ENCODE measurements around the gene BICRA.

Gene BICRA

DNA sequence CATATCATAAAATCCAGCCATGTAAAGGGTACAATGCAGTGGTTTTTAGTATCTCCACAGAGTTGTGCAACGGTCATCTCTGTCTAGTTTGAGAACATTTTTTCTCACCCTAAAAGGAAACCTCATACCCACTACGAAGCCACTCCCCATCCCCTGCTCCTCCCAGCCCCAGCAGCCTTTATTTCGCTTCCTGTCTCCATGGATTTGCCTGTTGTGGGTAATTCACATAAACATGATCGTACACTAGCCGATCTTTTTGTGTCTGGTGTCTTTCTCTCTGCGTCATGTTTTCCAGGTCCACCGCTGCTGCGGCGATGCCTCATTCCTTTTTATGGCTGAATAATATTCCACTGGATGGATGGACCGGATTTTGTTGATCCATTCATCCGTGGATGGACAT is 28.6 kb downstream of the BICRA start:
- no peaks in the 10 kb centered on the region for H3K36me3 ChIP-seq (ENCODE audit: insufficient read depth, low read depth, low read length)
- no peaks in the 10 kb centered on the region for H3K27me3 ChIP-seq (ENCODE audit: insufficient read depth, low read length)
- no peak overlapping the region for H3K4me3 ChIP-seq (ENCODE audit: low read length)
- H3K9me3 ChIP-seq (ENCODE audit: insufficient read depth, low read depth, low read length): no peaks in the 10 kb centered on the region
- H3K4me1 ChIP-seq (ENCODE audit: insufficient read depth, low read length): no peaks in the 10 kb centered on the region
- H3K27ac ChIP-seq (ENCODE audit: low read length): no peak overlapping the region
- H3K9ac ChIP-seq (ENCODE audit: low read depth, low read length): no peak overlapping the region

DNA sequence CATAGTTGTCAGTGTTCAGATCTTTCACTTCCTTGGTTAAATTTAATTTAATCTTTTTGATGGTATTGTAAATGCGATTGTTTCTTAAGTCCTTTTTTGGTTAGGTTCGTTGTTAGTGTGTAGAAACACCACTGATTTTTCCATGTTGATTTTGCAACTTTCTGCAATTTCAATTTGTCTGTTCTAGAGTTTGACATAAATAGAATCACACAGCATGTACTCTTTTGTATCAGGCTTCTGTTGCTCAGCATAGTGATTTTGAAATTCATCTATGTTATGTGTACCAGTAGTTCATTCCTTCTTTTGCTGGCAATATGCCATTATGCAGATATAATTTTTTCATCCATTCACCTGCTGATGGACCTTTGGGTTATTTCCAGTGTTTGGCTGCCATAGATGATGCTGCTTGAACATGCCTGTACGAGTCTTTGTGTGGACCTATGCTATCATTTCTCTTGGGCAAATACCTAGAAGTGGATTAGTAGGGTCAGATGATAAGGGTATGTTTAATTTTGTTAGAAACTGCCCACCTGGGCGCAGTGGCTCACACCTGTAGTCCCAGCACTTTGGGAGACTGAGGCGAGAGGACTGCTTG is 33.1 kb downstream of the BICRA start:
- Histone ChIP-seq H3K27me3 (ENCODE audit: insufficient read depth, low read length) (no peaks in the 10 kb centered on the region), H3K4me3 (ENCODE audit: low read length) (no peak overlapping the region), H3K9me3 (ENCODE audit: insufficient read depth, low read depth, low read length) (no peaks in the 10 kb centered on the region), H3K4me1 (ENCODE audit: insufficient read depth, low read length) (no peaks in the 10 kb centered on the region), H3K9ac (ENCODE audit: low read depth, low read length) (no peak overlapping the region), H3K27ac (ENCODE audit: low read length) (no peak overlapping the region), H3K36me3 (ENCODE audit: insufficient read depth, low read depth, low read length) (peaks cover 8% of the 10 kb centered on the region)

DNA sequence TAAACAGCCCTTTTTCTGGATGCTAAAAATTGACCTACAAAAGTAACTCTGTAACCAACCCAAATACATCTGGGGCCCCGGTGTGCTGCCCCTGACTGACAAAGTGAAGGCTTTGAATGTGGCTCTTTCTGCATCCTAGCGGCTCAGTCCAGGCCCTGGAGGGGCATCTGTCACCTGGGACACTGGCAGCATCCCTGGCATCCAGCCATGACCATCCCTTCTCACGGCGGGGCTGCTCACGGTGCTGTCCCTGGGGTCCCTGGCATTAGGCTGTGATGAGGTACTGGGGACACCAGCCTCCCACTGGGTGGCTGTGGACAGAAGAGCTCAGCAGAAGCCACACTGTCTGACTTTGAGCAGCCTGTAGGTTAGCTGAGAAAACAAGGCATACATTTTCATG is 34.3 kb downstream of the BICRA start:
- Histone ChIP-seq H3K27me3 (ENCODE audit: insufficient read depth, low read length) (no peaks in the 10 kb centered on the region), H3K9ac (ENCODE audit: low read depth, low read length) (no peak overlapping the region), H3K4me3 (ENCODE audit: low read length) (no peak overlapping the region), H3K4me1 (ENCODE audit: insufficient read depth, low read length) (peaks cover 9% of the 10 kb centered on the region), H3K36me3 (ENCODE audit: insufficient read depth, low read depth, low read length) (peaks cover 9% of the 10 kb centered on the region), H3K9me3 (ENCODE audit: insufficient read depth, low read depth, low read length) (no peaks in the 10 kb centered on the region), H3K27ac (ENCODE audit: low read length) (no peak overlapping the region)

DNA sequence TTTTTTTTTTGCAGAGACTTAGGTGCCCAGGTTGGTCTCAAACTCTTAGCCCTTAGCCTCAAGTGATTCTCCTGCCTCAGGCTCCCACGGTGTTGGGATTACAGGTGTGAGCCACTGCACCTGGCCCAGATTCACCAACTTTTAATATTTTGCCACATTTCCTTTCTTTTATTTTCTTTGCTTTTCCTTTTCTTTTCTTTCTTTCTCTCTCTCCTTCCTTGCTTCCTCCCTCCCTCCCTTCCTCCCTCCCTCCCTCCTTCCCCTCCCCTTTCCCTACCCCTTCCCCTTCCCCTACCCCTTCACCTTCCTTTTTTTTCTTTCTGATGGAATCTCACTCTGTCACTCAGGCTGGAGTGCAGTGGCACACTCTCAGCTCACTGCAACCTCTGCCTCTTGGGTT is 35.3 kb downstream of the BICRA start:
- Histone ChIP-seq H3K27me3 (ENCODE audit: insufficient read depth, low read length) (no peaks in the 10 kb centered on the region), H3K27ac (ENCODE audit: low read length) (no peak overlapping the region), H3K36me3 (ENCODE audit: insufficient read depth, low read depth, low read length) (peaks cover 9% of the 10 kb centered on the region), H3K9me3 (ENCODE audit: insufficient read depth, low read depth, low read length) (peaks cover under 1% of the 10 kb centered on the region; the same call in 1 of the 2 replicates), H3K4me1 (ENCODE audit: insufficient read depth, low read length) (peaks cover 10% of the 10 kb centered on the region), H3K9ac (ENCODE audit: low read depth, low read length) (no peak overlapping the region), H3K4me3 (ENCODE audit: low read length) (no peak overlapping the region)

DNA sequence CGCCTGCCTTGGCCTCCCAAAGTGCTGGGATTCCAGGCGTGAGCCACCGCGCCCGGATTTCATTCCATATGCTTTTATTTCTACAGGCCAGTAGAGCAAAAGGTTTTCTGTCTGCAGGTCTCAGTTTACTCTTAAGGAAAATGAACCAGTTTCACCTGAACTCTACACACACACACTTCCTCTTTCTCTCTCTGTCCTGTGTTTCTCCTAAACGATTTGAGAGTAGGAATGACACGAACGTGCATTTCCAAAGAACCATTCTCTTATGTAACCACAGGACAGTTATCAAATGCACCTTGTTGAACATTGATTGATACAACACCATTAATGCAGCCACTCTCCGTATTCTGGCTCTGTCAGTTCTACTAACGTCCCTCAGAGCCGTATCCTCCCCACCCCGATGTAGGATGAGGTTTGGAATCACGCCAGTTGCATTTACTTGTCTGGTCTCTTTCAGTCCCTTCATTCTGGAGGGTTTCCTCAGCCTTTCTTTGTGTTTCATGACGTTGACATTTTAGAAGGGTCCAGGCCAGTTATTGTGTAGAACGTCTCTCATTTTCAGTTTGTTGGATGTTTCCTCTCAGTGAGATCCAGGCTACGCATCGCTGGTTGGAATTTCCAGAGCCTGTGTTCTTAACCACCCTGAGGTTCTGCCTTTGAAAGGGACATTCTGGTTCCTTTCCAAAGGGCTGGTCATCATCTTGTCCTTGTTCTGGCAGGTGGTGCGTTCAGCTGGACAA is 36.0 kb downstream of the BICRA start:
- no peak overlapping the region for H3K9ac ChIP-seq (ENCODE audit: low read depth, low read length)
- no peak overlapping the region for H3K27ac ChIP-seq (ENCODE audit: low read length)
- H3K27me3 ChIP-seq (ENCODE audit: insufficient read depth, low read length): no peaks in the 10 kb centered on the region
- peaks cover 9% of the 10 kb centered on the region for H3K36me3 ChIP-seq (ENCODE audit: insufficient read depth, low read depth, low read length)
- peaks cover 6% of the 10 kb centered on the region for H3K9me3 ChIP-seq (ENCODE audit: insufficient read depth, low read depth, low read length)
- H3K4me1 ChIP-seq (ENCODE audit: insufficient read depth, low read length): peaks cover 10% of the 10 kb centered on the region
- no peak overlapping the region for H3K4me3 ChIP-seq (ENCODE audit: low read length)

DNA sequence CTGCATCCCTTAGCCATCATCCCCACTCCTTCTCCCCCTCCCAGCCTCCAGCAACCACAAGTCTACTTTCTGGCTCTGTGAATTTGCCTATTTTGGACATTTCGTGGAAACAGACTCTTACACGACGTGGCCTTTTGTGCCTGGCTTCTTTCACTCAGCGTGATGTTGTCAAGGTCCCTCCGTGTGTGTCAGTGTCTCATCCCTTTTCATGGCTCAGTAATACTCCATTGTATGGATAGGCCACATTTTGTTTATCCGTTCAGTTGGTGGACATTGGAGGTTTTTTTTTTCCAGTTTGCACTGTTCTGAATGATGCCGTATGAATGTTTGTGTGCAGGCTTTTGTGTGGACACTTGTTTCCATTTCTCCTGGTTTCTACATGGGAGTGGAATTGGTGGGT is 38.0 kb downstream of the BICRA start:
- Histone ChIP-seq H3K4me3 (ENCODE audit: low read length) (no peak overlapping the region), H3K36me3 (ENCODE audit: insufficient read depth, low read depth, low read length) (peaks cover 9% of the 10 kb centered on the region), H3K9me3 (ENCODE audit: insufficient read depth, low read depth, low read length) (peaks cover 6% of the 10 kb centered on the region), H3K27me3 (ENCODE audit: insufficient read depth, low read length) (no peaks in the 10 kb centered on the region), H3K4me1 (ENCODE audit: insufficient read depth, low read length) (peaks cover 10% of the 10 kb centered on the region), H3K9ac (ENCODE audit: low read depth, low read length) (no peak overlapping the region), H3K27ac (ENCODE audit: low read length) (no peak overlapping the region)

DNA sequence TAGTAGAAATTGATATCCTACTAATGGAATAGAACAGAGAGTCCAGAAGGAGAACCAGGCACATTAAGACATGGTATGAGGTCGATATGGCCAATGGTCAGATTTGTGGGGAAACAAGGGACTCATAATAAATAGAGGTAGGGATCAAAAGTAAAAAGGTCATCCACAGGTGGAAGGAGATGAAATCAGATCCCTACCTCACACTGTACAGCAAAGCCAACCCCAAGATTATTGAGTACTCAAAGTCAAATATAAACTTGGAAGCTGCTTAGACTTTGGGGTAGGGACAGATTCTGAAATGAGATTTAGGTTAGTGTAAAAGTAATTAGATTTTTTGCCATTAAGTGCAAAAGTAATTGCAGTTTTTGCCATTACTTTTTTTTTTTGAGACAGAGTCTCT is 40.7 kb downstream of the BICRA start:
- H3K27ac ChIP-seq (ENCODE audit: low read length): no peak overlapping the region

DNA sequence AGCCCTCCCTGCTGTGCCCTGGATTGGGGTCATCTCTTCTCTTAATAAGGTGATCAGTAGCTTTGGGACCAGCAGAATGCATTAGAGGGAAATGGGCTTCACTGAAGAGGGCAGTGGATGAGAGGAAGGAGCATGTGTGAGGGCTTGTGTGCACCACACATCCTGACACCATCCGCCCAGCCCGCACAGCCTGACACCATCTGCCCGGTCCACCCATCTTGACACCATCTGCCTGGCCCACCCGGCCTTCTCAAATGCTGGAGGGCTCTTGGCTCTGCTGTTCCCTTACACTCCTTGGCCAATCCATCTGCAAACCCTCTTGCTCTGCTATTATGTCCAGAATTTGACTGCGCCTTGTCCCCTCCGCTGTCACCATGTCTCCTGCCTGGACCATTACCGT is 41.8 kb downstream of the BICRA start:
- H3K27me3 ChIP-seq (ENCODE audit: insufficient read depth, low read length): no peaks in the 10 kb centered on the region
- no peak overlapping the region for H3K4me3 ChIP-seq (ENCODE audit: low read length)
- peaks cover 6% of the 10 kb centered on the region for H3K9me3 ChIP-seq (ENCODE audit: insufficient read depth, low read depth, low read length)
- H3K4me1 ChIP-seq (ENCODE audit: insufficient read depth, low read length): peaks cover 10% of the 10 kb centered on the region
- H3K27ac ChIP-seq (ENCODE audit: low read length): no peak overlapping the region
- peaks cover 18% of the 10 kb centered on the region for H3K36me3 ChIP-seq (ENCODE audit: insufficient read depth, low read depth, low read length)
- H3K9ac ChIP-seq (ENCODE audit: low read depth, low read length): no peak overlapping the region

More for the DNA sequence above, 40.7 kb downstream of the BICRA start:
- Histone ChIP-seq H3K36me3 (ENCODE audit: insufficient read depth, low read depth, low read length) (peaks cover 18% of the 10 kb centered on the region), H3K9ac (ENCODE audit: low read depth, low read length) (no peak overlapping the region), H3K27me3 (ENCODE audit: insufficient read depth, low read length) (no peaks in the 10 kb centered on the region), H3K9me3 (ENCODE audit: insufficient read depth, low read depth, low read length) (peaks cover 6% of the 10 kb centered on the region), H3K4me1 (ENCODE audit: insufficient read depth, low read length) (peaks cover 10% of the 10 kb centered on the region), H3K4me3 (ENCODE audit: low read length) (no peak overlapping the region)

DNA sequence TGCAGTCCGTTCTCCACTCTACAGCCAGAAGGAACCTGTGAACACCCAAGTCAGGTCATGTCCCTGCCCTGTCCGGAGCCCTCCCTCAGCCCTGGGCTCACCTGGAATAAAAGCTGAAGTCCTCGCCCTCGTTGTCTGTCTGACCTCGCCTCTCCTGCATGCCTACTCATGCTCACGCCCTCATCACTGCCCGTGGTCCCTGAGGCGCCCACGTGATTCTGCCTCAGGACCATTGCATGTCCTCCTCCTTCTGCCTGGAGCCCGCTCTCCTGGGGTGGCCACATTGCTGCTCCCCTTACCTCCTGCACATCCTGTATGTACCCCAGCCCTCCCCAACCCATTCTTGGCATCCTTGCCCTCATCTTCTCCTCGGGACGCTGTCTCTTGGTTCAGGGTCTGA is 42.2 kb downstream of the BICRA start:
- Histone ChIP-seq H3K9me3 (ENCODE audit: insufficient read depth, low read depth, low read length) (peaks cover 6% of the 10 kb centered on the region), H3K4me1 (ENCODE audit: insufficient read depth, low read length) (peaks cover 10% of the 10 kb centered on the region), H3K36me3 (ENCODE audit: insufficient read depth, low read depth, low read length) (peaks cover 18% of the 10 kb centered on the region), H3K9ac (ENCODE audit: low read depth, low read length) (no peak overlapping the region), H3K27me3 (ENCODE audit: insufficient read depth, low read length) (no peaks in the 10 kb centered on the region), H3K27ac (ENCODE audit: low read length) (no peak overlapping the region), H3K4me3 (ENCODE audit: low read length) (no peak overlapping the region)

DNA sequence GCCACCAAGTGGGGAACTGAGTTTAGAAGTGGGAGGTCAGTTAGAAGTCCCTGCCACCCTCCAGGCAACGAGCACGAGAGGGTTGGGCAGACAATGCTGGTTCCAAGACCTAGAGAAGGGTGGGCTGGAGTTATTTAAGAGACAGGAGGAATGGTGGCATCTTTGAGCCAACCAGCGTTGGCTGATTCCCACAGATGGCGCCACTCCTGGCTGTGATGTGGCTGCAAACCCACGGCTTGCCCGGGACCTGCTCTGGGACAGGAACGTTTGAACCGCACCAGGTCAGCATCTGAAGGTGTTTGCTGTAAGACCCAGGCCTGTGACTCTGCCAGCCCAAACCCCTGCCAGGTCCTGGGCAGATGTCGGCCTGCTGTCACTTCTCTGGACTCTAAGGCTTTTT is 42.8 kb downstream of the BICRA start:
- Histone ChIP-seq H3K4me3 (ENCODE audit: low read length) (no peak overlapping the region), H3K9ac (ENCODE audit: low read depth, low read length) (no peak overlapping the region), H3K9me3 (ENCODE audit: insufficient read depth, low read depth, low read length) (peaks cover 6% of the 10 kb centered on the region), H3K27ac (ENCODE audit: low read length) (no peak overlapping the region), H3K36me3 (ENCODE audit: insufficient read depth, low read depth, low read length) (peaks cover 12% of the 10 kb centered on the region), H3K27me3 (ENCODE audit: insufficient read depth, low read length) (no peaks in the 10 kb centered on the region), H3K4me1 (ENCODE audit: insufficient read depth, low read length) (peaks cover 10% of the 10 kb centered on the region)

DNA sequence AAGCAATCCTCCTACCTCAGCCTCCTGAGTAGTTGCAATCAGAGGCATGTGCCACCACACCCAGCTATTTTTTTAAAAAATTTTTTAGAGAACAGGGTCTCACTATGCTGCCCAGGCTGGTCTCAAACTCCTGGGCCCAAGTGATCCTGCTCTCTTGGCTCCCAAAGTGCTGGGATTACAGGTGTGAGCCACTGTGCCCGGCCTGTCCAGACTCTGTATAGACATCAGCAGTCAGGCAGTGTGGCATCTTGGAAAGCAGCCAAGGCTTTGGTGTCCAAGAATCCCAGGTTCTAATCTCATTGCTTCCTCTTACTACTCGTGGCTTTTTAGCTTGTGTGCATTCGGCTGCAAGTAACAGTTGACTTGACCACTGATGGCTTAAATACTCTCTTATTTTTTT is 43.4 kb downstream of the BICRA start:
- no peaks in the 10 kb centered on the region for H3K27me3 ChIP-seq (ENCODE audit: insufficient read depth, low read length)
- H3K4me1 ChIP-seq (ENCODE audit: insufficient read depth, low read length): peaks cover 9% of the 10 kb centered on the region
- H3K36me3 ChIP-seq (ENCODE audit: insufficient read depth, low read depth, low read length): 0 out of 2 replicates have a peak, but pooled peaks cover 9% of the 10 kb centered on the region
- no peak overlapping the region for H3K4me3 ChIP-seq (ENCODE audit: low read length)
- H3K9me3 ChIP-seq (ENCODE audit: insufficient read depth, low read depth, low read length): peaks cover 6% of the 10 kb centered on the region
- H3K27ac ChIP-seq (ENCODE audit: low read length): no peak overlapping the region
- no peak overlapping the region for H3K9ac ChIP-seq (ENCODE audit: low read depth, low read length)

DNA sequence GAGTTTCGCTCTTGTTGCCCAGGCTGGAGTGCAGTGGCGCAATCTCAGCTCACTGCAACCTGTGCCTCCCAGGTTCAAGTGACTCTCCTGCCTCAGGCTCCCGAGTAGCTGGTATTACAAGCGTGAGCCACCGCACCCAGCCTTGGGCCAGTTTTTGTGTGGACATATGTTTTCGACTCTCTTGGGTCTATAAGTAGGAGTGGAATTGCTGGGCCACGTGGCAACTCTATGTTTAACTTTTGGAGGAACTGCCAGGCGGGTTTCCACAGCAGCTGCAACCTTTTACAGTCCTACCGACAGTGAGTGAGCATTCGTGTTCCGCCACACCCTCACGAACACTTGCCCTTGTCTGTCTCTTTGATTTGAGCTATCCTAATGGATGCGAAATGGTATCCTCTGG is 44.9 kb downstream of the BICRA start:
- Histone ChIP-seq H3K27ac (ENCODE audit: low read length) (no peak overlapping the region), H3K36me3 (ENCODE audit: insufficient read depth, low read depth, low read length) (0 out of 2 replicates have a peak, but pooled peaks cover 9% of the 10 kb centered on the region), H3K4me1 (ENCODE audit: insufficient read depth, low read length) (peaks cover 3% of the 10 kb centered on the region; the same call in 1 of the 2 replicates), H3K9ac (ENCODE audit: low read depth, low read length) (no peak overlapping the region), H3K27me3 (ENCODE audit: insufficient read depth, low read length) (no peaks in the 10 kb centered on the region), H3K4me3 (ENCODE audit: low read length) (no peak overlapping the region), H3K9me3 (ENCODE audit: insufficient read depth, low read depth, low read length) (peaks cover 6% of the 10 kb centered on the region)

Measured in iPS-20b (cell line).